Activated T-cell treated with anti-CD3 and anti-CD28 coated beads, Interleukin-2, amount 50 U/mL, for 4 hours (primary cell): ENCODE results near the gene WDR70. TPM values are rescaled to one million over a fixed set of nuclear protein-coding genes. Genes with fewer than 3 reads are reported as not detected.

Source experiments
- ATAC-seq, 2 donors: fragments of 200-7000 bp; cut with Tn5 transposase; one replicate each; pipeline ENCODE4 v1.10.0; 2021
- DNase-seq: peaks from one replicate; pipeline ENCODE4 v3.0.0-alpha.2; 2020
- H3K27me3 Mint-ChIP-seq: one replicate; pipeline ENCODE4 v1.8.0; 2021; ENCODE audit warnings: low read depth, mixed read lengths
- H3K36me3 Mint-ChIP-seq: one replicate; pipeline ENCODE4 v1.8.0; 2022; ENCODE audit warnings: mixed read lengths; ENCODE audit not compliant: insufficient read depth
- H3K4me1 Mint-ChIP-seq: one replicate; pipeline ENCODE4 v1.8.0; 2021; ENCODE audit warnings: low read depth, mixed read lengths
- H3K4me3 Mint-ChIP-seq: one replicate; pipeline ENCODE4 v1.8.0; 2021; ENCODE audit warnings: mild to moderate bottlenecking, moderate library complexity, mixed read lengths
- H3K9me3 Mint-ChIP-seq: one replicate; pipeline ENCODE4 v1.8.0; 2021; ENCODE audit warnings: mixed read lengths
- total RNA-seq, 3 donors: library from RNA; stranded (reverse); gene quantifications; one replicate each; pipeline ENCODE4 v1.2.1, GENCODE V29; 2021

Gene WDR70
- total RNA-seq, 3 donors from 2014 or later: 28.4 to 34.8 (median 33.6) TPM

DNA sequence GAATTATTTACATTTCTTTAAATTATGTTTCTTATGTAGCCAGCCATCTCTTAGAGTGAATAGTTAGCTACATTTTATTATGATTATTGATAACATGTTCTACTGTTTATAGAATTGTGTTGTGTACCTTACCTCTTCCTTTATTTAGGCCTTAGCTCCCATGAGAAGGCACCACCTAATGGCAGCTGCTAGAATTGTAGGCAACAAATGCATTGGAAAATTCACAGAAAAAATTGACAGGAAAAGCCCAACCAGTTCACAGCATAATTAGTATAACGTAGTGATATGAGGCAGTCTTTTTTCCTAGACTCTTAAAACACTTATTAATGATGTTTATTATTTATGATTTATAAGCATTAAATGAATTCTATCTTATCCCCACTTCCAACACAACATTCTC lies 175.8 kb downstream of the WDR70 start:
- Mint-ChIP-seq H3K27me3 (no peaks in the 10 kb centered on the region), H3K36me3 (peaks cover 6% of the 10 kb centered on the region), H3K4me3 (no peak overlapping the region), H3K9me3 (peaks cover 8% of the 10 kb centered on the region), H3K4me1 (peaks cover 9% of the 10 kb centered on the region)
- no peak for DNase-seq
- no peak for ATAC-seq

DNA sequence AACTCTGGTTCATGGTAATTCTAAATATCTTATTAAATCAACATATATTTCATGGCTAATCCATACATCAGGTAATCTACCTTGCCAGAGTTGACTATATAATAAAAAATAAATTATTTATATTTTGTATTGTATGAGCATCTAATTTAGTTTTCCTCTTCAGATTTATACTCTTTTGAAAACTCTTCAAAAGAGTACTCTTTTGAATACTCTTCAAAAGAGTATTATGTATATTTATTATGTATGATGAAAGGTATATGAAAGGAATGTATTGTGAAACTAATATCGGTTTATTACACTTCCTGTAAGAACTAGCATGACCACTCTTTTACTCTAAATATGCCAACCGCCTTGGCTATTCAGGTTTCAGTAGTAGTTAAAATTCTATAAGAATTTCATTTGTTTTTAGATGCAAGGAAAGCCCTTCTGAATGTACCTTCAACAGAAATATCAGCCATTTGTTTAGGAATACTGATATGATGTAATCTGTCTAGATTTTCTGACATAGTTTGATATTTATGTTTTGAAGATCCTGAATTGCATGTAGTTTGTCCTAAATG lies 178.7 kb downstream of the WDR70 start:
- DNase-seq (no peak), ATAC-seq (no peak)
- Mint-ChIP-seq H3K27me3 (no peaks in the 10 kb centered on the region), H3K9me3 (peaks cover 8% of the 10 kb centered on the region), H3K4me3 (no peak overlapping the region), H3K4me1 (peaks cover 4% of the 10 kb centered on the region), H3K36me3 (peaks cover 2% of the 10 kb centered on the region)

DNA sequence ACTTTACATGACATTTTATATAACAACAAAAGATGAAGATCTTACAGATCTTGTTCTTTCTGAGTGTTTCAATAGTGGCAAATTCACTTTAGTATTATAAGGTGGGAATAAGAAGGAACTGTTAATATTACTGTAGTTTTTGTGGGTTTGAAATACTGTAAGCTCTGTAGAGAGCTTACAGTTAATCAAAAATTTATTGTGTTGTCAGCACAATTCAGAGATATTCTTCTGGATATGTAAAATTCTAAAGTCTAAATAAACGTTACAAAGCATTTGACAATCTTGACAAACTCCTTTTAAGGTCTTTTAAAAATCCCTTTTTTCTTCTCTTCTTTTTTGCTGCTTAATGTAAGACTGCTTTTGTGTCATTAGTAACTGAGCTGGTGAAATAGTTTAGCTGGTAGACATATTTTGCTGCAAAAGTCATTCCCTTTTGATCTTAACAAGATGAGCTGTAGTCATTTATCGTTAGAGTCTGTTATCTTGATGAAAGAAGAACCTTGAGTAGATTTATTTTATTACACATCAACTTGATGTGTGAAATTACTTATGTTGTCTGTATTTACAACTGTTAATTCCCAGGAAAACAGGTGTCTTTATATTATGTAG lies 186.0 kb downstream of the WDR70 start:
- Mint-ChIP-seq H3K27me3 (no peaks in the 10 kb centered on the region), H3K4me3 (no peak overlapping the region), H3K36me3 (peaks cover 7% of the 10 kb centered on the region), H3K9me3 (no peaks in the 10 kb centered on the region), H3K4me1 (no peaks in the 10 kb centered on the region)
- DNase-seq (no peak), ATAC-seq (no peak)

DNA sequence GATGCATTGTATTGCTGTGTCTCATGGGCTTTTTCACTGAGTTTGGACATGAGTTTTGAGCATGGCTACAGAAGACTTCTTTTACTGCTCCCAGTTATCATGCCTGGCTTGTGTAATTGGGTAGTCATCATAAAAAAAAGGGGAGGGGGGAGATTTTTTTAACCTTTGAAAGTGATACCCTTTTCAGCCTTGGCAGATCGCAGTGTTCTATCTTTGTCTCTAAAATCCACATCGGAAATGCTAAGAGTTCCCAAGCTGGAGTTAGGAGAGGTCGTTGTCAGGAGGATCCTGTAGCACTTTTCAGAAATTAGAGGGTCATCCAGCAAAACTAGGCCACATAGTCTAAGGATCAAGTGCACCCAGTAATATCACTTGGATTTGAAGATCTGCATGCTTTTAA lies 188.4 kb downstream of the WDR70 start:
- DNase-seq (no peak), ATAC-seq (no peak)
- H3K27me3 Mint-ChIP-seq: no peaks in the 10 kb centered on the region
- H3K4me3 Mint-ChIP-seq: no peak overlapping the region
- no peaks in the 10 kb centered on the region for H3K9me3 Mint-ChIP-seq
- H3K36me3 Mint-ChIP-seq: peaks cover 16% of the 10 kb centered on the region
- H3K4me1 Mint-ChIP-seq: no peaks in the 10 kb centered on the region

DNA sequence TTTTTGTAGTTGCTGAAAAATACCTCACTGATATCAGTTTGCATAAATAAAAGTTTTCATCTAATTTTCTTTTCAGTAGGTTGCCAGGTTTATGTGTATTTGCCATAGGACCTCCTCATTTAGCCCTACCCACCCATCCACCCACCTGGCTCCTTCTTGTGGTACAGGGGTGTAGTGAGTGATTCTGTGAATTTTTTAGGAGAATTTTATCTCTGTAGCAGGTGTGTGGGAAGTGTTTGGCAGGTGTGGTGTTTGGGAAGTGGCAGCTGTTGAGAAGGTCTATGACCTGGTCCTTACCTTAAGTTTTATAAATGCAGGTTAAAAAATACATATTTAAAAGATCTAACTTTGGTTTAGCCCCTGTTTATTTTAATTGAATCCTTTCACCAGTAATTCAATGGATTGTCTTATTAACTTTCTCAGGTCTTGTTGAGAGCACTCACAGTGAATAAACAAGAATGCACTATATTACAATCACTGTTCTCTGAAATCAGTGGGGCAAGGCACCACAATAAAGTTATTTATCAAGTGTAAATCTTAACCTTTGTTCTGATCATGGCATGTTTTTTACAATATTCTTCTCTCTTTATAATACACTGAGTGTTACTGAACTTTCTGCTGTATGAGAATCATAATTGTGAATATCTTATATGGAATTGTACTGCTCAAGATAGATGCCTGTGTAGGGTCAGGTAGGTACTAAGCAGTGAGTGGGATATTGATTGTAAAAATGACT lies 189.1 kb downstream of the WDR70 start:
- H3K27me3 Mint-ChIP-seq: no peaks in the 10 kb centered on the region
- no peak for ATAC-seq
- no peaks in the 10 kb centered on the region for H3K4me1 Mint-ChIP-seq
- H3K36me3 Mint-ChIP-seq: peaks cover 22% of the 10 kb centered on the region
- no peak for DNase-seq
- no peaks in the 10 kb centered on the region for H3K9me3 Mint-ChIP-seq
- H3K4me3 Mint-ChIP-seq: no peak overlapping the region

DNA sequence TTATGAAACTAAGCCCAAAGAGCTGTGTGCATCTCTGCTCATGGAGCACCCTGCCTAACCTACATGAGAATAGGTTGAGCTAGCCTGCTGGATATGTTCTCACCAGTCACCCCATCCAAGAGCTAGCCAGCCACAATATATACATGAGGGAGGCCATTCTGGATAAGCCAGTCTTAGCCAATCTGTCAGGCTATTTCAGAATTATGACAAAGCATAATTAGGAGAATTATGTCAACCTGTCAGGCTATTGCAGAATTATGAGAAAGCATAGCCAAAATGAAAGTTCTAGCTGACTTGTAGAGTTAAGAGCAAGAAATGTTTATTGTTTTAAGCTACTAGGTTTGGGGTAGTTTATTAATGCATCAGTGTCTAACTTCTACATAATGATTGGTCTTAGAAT lies 189.8 kb downstream of the WDR70 start:
- DNase-seq (no peak), ATAC-seq (no peak)
- H3K36me3 Mint-ChIP-seq: peaks cover 28% of the 10 kb centered on the region
- no peaks in the 10 kb centered on the region for H3K27me3 Mint-ChIP-seq
- H3K9me3 Mint-ChIP-seq: no peaks in the 10 kb centered on the region
- H3K4me3 Mint-ChIP-seq: no peak overlapping the region
- peaks cover 5% of the 10 kb centered on the region for H3K4me1 Mint-ChIP-seq

DNA sequence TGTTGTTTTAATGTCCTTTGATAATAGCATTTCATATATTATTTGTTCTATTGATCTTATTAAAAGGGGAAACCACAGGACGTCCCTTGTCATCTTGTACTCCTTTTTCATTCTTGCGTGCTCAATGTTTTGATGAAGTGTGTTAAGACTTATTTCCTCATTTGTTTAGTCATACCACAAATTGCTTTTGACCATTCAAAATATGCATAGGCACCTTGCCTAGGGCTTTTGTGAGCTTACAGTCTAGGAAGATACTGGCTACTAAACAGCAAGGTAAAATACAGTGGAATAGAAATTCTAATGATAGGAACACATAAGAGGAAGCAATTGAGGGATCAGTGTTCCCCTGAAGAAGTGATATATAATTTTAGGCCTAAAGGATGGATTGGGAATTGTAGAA lies 190.3 kb downstream of the WDR70 start:
- Mint-ChIP-seq H3K9me3 (peaks cover under 1% of the 10 kb centered on the region), H3K4me1 (peaks cover 8% of the 10 kb centered on the region), H3K4me3 (no peak overlapping the region), H3K27me3 (no peaks in the 10 kb centered on the region), H3K36me3 (peaks cover 33% of the 10 kb centered on the region)
- no peak for ATAC-seq
- DNase-seq: no peak

DNA sequence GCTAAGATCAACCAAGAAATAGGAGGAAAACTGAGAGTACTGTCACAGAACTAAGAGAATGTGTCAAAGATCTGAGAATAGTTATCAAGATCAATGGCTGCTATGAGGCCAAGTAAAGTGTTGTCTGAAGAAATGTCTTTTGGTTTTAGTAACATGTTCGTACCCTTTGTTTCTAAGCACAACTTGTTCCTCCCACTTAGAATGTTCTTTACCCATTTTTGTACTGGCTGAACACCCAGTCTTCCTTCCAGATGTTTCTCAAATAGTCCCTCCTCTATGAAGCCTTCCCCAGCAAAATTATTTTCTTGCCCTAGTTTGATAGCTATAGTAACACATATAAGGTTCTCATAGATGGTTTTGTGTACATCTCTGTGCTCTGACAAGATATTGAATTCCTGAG lies 191.5 kb downstream of the WDR70 start:
- peaks cover 37% of the 10 kb centered on the region for H3K36me3 Mint-ChIP-seq
- H3K9me3 Mint-ChIP-seq: peaks cover 4% of the 10 kb centered on the region
- ATAC-seq (no peak), DNase-seq (no peak)
- no peaks in the 10 kb centered on the region for H3K27me3 Mint-ChIP-seq
- no peak overlapping the region for H3K4me3 Mint-ChIP-seq
- peaks cover 11% of the 10 kb centered on the region for H3K4me1 Mint-ChIP-seq

DNA sequence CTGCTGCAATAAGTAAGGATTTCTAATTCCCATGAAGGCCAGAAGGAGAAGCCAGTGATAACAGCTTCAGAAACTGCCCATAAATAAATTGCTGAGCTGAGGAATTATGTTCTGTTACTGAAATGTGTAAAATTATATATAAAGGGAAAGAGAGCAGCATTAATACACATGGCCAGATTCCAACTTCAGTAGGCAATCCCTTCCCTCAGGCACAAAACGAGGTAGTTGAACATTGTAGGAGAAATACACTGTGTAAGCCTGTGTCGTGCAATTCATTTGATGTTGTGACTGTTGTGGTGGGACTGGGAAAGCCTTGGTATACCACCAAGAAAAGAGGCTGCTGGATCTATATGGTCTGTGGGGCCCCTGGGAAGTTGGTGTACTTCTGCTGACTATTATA lies 192.9 kb downstream of the WDR70 start:
- Mint-ChIP-seq H3K9me3 (peaks cover 4% of the 10 kb centered on the region), H3K27me3 (no peaks in the 10 kb centered on the region), H3K4me1 (peaks cover 14% of the 10 kb centered on the region), H3K4me3 (no peak overlapping the region), H3K36me3 (peaks cover 35% of the 10 kb centered on the region)
- ATAC-seq (no peak), DNase-seq (no peak)

DNA sequence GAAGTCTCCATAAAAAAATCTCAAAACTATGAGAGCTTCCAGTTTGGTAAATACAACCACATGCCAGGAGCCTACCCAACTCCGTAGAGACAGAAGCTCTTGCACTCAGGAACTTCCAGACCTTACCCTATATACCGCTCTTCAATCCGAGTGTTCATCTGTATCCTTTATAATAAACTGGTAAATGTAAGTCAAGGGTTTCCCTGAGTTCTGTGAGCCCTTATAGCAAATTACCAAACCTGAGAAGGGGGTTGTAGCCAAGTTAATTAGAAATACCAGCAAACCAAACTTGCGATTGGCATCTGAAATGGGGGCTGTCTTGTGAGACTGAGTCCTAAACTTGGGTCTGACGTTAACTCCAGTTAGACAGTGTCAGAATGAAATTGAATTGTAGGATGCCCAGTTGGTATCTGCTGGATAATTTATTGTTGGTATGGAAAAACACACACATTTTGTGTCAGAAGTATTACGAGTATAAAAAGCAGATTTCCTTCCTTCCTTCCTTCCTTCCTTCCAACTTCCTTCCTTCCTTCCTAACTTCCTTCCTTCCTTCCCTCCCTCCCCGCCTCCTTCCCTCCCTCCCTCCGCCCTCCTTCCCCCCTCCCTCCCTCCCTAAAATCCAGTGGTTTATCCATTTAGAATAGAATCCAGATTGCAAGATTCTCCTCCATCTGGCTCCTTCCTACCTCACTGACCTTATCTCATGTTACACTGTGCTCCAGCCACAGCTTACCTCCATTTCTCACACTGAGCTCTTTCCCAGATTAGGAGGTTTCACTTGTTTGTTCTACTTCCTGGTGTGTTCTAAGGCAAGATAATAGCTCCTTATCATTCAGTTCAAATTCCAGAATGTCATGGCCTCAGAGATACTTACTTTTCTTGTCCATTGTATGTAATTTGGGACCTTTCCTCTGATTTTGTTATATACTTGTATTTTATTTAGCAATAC lies 196.7 kb downstream of the WDR70 start:
- H3K36me3 Mint-ChIP-seq: peaks cover 35% of the 10 kb centered on the region
- H3K27me3 Mint-ChIP-seq: no peaks in the 10 kb centered on the region
- H3K9me3 Mint-ChIP-seq: peaks cover 4% of the 10 kb centered on the region
- peaks cover 14% of the 10 kb centered on the region for H3K4me1 Mint-ChIP-seq
- H3K4me3 Mint-ChIP-seq: no peak overlapping the region
- ATAC-seq: no peak
- no peak for DNase-seq

DNA sequence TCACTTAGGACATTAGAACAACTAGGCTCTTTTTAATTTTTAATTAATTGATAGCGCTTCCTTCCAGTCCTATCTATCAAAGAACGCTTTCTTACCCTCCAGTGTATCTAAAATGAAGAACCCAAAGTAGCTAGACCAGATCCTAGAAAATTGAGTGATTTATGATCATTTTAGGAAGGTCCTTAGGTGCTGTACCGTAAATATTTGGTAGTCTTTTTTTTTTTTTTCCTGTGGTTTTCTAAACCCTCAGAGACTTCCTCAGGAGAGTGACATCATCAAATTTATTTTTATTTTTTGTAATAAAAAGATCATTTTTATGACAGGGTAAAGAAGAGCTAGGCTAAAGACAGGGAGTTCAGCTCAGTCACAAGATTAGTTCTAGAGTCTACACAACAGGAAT lies 197.4 kb downstream of the WDR70 start:
- Mint-ChIP-seq H3K27me3 (no peaks in the 10 kb centered on the region), H3K36me3 (peaks cover 34% of the 10 kb centered on the region), H3K9me3 (peaks cover 4% of the 10 kb centered on the region), H3K4me1 (peaks cover 14% of the 10 kb centered on the region), H3K4me3 (no peak overlapping the region)
- no peak for DNase-seq
- no peak for ATAC-seq

DNA sequence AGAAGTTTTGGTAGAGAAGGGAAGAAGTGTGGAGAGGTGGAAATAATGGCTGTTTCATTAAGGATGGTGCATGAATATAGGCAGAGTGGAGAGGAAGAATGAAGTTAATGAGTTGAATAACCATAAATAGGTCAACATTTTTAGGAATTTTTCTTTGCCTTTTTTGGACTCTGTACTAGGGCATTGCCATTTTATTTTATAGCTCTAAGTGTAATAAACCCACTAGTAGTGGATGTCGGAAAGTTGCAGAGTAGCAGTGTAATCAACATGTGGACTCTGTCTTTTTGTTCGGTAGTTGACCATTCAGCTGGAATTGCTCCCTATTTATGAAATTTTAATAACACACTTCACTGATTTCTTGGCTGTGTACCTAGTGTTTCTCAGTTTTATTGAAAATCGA lies 199.1 kb downstream of the WDR70 start:
- H3K9me3 Mint-ChIP-seq: peaks cover 4% of the 10 kb centered on the region
- peaks cover 14% of the 10 kb centered on the region for H3K4me1 Mint-ChIP-seq
- H3K27me3 Mint-ChIP-seq: no peaks in the 10 kb centered on the region
- H3K36me3 Mint-ChIP-seq: peaks cover 20% of the 10 kb centered on the region
- ATAC-seq: no peak
- no peak overlapping the region for H3K4me3 Mint-ChIP-seq
- DNase-seq: no peak

DNA sequence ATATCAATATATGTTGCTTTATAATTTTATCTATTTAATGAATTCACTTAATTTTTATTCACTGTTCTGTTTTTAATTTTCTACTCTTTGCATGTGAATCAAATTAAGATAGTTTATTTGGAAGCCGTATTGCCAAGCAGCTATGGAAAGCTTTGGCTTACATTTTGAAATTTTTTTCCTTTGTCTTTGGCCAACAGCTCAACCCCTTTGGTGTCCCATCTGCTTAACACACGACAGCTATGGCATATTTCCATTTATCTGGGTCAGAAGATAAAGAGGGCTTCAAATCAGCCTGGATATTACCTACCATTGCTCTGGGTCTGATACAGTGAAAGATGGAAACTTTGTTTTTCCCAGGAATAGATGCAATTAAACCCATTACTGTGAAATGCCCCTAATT lies 201.0 kb downstream of the WDR70 start:
- H3K27me3 Mint-ChIP-seq: no peaks in the 10 kb centered on the region
- H3K9me3 Mint-ChIP-seq: no peaks in the 10 kb centered on the region
- peaks cover 4% of the 10 kb centered on the region for H3K36me3 Mint-ChIP-seq
- no peak for DNase-seq
- ATAC-seq: no peak
- H3K4me1 Mint-ChIP-seq: peaks cover 4% of the 10 kb centered on the region
- H3K4me3 Mint-ChIP-seq: no peak overlapping the region

DNA sequence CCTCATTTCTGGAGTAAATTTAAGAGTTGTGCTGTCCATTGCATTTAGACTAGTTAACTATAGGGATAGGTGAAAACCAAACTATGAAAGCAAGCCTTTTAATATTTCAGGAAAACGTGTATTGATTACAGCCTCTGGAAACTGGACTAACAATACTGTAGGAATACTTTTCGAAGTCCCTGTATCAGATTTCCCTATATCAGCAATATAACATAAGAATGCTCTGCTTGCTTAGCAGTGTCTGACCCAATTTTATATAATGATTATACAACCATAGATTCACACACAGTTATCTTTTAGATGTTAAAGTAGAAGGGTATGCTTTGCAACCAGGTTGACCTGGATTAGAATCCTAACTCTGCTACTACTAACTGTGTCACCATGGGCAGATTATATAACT lies 203.1 kb downstream of the WDR70 start:
- DNase-seq (no peak), ATAC-seq (no peak)
- Mint-ChIP-seq H3K4me1 (no peaks in the 10 kb centered on the region), H3K27me3 (no peaks in the 10 kb centered on the region), H3K9me3 (no peaks in the 10 kb centered on the region), H3K36me3 (peaks cover 4% of the 10 kb centered on the region), H3K4me3 (no peak overlapping the region)
